ENCODE measurements around the gene PJVK. TPM values are rescaled to one million over a fixed set of nuclear protein-coding genes. Genes with fewer than 3 reads are reported as not detected.

Gene PJVK
- total and polyA plus RNA-seq, 2 of the 13 experiments (the other 11 are each of a cell fraction or from before 2014, with no cell fraction given): 1.2 to 2.6 TPM

DNA sequence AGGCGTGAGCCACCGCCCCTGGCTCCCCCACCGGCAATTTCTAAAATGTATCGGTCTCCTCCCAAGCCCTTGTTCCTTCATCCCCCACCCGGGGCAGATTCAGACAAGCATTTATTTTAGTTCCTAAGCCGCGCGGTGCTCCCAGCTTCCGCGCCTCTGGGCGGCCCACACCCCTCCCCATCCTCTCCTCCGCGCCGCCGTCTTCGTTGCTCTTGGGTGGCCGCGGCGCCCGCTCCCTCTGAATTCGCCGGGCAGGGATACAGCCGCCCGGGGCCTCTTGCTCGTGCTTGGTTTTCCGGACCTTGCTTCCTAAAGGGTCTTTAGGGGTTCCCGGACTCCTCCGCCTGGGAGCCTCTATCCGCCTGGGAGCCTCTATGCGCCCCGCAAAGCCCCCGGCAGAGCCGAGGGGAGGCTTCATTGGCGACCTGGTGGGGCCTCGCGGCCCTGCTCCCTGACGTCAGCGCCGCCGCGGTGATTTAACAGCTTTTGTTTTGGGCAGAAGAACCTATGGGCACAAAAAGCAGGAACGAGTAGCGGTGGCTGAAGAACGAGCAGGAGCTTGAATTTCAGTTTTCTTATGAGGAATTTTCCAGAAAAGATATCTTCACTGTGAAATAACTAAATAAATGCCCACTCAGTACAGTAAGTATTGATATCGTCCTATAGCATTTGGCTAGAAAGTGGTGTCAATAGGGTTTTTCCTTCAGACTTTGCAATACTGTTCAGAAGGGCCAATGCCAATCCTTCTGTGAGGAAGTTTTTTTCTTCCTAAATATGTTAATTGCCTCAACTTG is 37.5 kb upstream of the PJVK start (continued):
- TF ChIP-seq, protein P1, sequence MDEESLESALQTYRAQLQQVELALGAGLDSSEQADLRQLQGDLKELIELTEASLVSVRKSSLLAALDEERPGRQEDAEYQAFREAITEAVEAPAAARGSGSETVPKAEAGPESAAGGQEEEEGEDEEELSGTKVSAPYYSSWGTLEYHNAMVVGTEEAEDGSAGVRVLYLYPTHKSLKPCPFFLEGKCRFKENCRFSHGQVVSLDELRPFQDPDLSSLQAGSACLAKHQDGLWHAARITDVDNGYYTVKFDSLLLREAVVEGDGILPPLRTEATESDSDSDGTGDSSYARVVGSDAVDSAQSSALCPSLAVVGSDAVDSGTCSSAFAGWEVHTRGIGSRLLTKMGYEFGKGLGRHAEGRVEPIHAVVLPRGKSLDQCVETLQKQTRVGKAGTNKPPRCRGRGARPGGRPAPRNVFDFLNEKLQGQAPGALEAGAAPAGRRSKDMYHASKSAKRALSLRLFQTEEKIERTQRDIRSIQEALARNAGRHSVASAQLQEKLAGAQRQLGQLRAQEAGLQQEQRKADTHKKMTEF (CRISPR knock-in tag; IDR thresholded peaks at IDR 0.05): no peak
- TF ChIP-seq GATAD2A (CRISPR knock-in tag; IDR thresholded peaks at IDR 0.05) (0 out of 2 replicates have a peak, but pooled peaks have one; percentile 33), TARDBP (CRISPR knock-in tag; IDR thresholded peaks at IDR 0.05) (no peak), MIER3 (CRISPR knock-in tag; IDR thresholded peaks at IDR 0.05; ENCODE audit: borderline replicate concordance) (no peak), ZSCAN21 (CRISPR knock-in tag; IDR thresholded peaks at IDR 0.05; ENCODE audit: borderline replicate concordance) (no peak), ZNF629 (CRISPR knock-in tag; conservative IDR thresholded peaks at IDR 0.05) (no peak), ZNF672 (CRISPR knock-in tag; IDR thresholded peaks at IDR 0.05) (no peak), RORA (CRISPR knock-in tag; IDR thresholded peaks at IDR 0.05) (no peak), ZNF558 (CRISPR knock-in tag; IDR thresholded peaks at IDR 0.05; ENCODE audit: borderline replicate concordance) (no peak), KDM5A (IDR thresholded peaks at IDR 0.05; ENCODE audit: borderline replicate concordance, low read length) (no peak), ZFP37 (CRISPR knock-in tag; IDR thresholded peaks at IDR 0.05; ENCODE audit: borderline replicate concordance) (no peak), ZNF354B (CRISPR knock-in tag; IDR thresholded peaks at IDR 0.05) (peak; percentile 47; the same call in 1 of the 2 replicates), NPAS2 (CRISPR knock-in tag; IDR thresholded peaks at IDR 0.05; ENCODE audit: borderline replicate concordance) (no peak), ZNF530 (CRISPR knock-in tag; IDR thresholded peaks at IDR 0.05; ENCODE audit: low read depth) (no peak), FOXM1 (CRISPR knock-in tag; IDR thresholded peaks at IDR 0.05) (no peak)
- TF ChIP-seq, protein P2, sequence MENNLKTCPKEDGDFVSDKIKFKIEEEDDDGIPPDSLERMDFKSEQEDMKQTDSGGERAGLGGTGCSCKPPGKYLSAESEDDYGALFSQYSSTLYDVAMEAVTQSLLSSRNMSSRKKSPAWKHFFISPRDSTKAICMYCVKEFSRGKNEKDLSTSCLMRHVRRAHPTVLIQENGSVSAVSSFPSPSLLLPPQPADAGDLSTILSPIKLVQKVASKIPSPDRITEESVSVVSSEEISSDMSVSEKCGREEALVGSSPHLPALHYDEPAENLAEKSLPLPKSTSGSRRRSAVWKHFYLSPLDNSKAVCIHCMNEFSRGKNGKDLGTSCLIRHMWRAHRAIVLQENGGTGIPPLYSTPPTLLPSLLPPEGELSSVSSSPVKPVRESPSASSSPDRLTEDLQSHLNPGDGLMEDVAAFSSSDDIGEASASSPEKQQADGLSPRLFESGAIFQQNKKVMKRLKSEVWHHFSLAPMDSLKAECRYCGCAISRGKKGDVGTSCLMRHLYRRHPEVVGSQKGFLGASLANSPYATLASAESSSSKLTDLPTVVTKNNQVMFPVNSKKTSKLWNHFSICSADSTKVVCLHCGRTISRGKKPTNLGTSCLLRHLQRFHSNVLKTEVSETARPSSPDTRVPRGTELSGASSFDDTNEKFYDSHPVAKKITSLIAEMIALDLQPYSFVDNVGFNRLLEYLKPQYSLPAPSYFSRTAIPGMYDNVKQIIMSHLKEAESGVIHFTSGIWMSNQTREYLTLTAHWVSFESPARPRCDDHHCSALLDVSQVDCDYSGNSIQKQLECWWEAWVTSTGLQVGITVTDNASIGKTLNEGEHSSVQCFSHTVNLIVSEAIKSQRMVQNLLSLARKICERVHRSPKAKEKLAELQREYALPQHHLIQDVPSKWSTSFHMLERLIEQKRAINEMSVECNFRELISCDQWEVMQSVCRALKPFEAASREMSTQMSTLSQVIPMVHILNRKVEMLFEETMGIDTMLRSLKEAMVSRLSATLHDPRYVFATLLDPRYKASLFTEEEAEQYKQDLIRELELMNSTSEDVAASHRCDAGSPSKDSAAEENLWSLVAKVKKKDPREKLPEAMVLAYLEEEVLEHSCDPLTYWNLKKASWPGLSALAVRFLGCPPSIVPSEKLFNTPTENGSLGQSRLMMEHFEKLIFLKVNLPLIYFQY (CRISPR knock-in tag; IDR thresholded peaks at IDR 0.05; ENCODE audit: borderline replicate concordance): no peak
- TF ChIP-seq, protein P3, sequence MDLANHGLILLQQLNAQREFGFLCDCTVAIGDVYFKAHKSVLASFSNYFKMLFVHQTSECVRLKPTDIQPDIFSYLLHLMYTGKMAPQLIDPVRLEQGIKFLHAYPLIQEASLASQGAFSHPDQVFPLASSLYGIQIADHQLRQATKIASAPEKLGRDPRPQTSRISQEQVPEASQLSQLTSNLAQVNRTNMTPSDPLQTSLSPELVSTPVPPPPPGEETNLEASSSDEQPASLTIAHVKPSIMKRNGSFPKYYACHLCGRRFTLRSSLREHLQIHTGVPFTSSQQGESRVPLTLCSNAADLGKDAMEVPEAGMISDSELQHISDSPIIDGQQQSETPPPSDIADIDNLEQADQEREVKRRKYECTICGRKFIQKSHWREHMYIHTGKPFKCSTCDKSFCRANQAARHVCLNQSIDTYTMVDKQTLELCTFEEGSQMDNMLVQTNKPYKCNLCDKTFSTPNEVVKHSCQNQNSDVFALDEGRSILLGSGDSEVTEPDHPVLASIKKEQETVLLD (CRISPR knock-in tag; IDR thresholded peaks at IDR 0.05; ENCODE audit: low read depth): no peak
- TF ChIP-seq, protein P4, sequence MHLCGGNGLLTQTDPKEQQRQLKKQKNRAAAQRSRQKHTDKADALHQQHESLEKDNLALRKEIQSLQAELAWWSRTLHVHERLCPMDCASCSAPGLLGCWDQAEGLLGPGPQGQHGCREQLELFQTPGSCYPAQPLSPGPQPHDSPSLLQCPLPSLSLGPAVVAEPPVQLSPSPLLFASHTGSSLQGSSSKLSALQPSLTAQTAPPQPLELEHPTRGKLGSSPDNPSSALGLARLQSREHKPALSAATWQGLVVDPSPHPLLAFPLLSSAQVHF (CRISPR knock-in tag; IDR thresholded peaks at IDR 0.05): no peak; the same call in 1 of the 2 replicates
- TF ChIP-seq, protein P5, sequence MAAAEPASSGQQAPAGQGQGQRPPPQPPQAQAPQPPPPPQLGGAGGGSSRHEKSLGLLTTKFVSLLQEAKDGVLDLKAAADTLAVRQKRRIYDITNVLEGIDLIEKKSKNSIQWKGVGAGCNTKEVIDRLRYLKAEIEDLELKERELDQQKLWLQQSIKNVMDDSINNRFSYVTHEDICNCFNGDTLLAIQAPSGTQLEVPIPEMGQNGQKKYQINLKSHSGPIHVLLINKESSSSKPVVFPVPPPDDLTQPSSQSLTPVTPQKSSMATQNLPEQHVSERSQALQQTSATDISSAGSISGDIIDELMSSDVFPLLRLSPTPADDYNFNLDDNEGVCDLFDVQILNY (CRISPR knock-in tag; conservative IDR thresholded peaks at IDR 0.05): no peak
- TF ChIP-seq, protein P6, sequence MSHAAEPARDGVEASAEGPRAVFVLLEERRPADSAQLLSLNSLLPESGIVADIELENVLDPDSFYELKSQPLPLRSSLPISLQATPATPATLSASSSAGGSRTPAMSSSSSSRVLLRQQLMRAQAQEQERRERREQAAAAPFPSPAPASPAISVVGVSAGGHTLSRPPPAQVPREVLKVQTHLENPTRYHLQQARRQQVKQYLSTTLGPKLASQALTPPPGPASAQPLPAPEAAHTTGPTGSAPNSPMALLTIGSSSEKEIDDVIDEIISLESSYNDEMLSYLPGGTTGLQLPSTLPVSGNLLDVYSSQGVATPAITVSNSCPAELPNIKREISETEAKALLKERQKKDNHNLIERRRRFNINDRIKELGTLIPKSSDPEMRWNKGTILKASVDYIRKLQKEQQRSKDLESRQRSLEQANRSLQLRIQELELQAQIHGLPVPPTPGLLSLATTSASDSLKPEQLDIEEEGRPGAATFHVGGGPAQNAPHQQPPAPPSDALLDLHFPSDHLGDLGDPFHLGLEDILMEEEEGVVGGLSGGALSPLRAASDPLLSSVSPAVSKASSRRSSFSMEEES (CRISPR knock-in tag; IDR thresholded peaks at IDR 0.05): no peak
